Adrenal gland (tissue), 5 donors: ENCODE data around the gene SRGAP1.

Source experiments
- POLR2A ChIP-seq, 2 donors: fragments of 450-650 bp; IDR thresholded peaks; one replicate each; pipeline ENCODE4 v1.6.1; 2017; ENCODE audit warnings: antibody characterized with exemption in 2 of 2, mild to moderate bottlenecking in 2 of 2, moderate library complexity in 1 of 2
- TF ChIP-seq, protein P1 (sequence below), 6 experiments: fragments of 450-650 bp in 4 of 6; fragments of 200-600 bp in 2 of 6; sonication (generic) in 1 of 6; IDR thresholded peaks; 1 replicate in 5 of 6; 2 replicates in 1 of 6; pipeline versions ENCODE4 v1.5.1 to v1.8.0; 2016 to 2021; ENCODE audit warnings: antibody characterized with exemption in 6 of 6, mild to moderate bottlenecking in 2 of 6, moderate library complexity in 1 of 6
- donor health status: DM: no; HTN: no; CAD: no.

DNA sequence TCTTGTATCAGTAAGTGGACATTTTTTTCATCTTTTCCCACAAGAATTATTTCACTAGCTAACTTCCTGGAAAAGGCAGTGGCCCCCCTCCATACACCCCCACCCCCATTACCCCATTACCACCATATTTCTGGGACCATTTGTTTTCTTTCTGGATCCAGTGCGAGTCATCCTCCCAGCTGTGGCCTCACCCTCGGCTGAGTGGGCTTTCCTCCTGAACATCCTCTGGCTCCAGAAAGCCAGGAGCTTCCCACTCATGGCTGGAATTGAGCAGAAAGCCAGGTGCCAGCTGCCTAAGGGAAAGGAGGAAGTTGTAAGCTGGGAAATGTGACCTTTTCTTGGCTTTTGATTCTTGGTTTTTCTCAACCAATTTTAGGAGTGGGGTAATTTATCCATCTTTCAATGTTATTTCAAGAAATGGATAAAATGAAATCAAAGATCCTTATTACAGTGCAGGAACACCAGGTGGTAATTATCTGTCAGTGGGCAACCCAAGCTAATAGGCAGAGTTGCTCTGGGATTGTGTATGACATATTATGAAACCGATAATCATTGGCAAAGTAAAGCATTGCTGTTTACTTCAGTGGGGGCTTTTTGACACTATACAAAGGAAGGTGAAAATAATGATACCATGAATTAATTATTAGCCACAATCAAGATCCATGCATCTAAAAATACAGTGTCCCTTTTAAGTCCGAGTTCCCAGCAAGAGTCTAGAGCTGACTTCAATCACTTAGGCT lies 253.0 kb downstream of the SRGAP1 start:
- TF ChIP-seq, protein P1, sequence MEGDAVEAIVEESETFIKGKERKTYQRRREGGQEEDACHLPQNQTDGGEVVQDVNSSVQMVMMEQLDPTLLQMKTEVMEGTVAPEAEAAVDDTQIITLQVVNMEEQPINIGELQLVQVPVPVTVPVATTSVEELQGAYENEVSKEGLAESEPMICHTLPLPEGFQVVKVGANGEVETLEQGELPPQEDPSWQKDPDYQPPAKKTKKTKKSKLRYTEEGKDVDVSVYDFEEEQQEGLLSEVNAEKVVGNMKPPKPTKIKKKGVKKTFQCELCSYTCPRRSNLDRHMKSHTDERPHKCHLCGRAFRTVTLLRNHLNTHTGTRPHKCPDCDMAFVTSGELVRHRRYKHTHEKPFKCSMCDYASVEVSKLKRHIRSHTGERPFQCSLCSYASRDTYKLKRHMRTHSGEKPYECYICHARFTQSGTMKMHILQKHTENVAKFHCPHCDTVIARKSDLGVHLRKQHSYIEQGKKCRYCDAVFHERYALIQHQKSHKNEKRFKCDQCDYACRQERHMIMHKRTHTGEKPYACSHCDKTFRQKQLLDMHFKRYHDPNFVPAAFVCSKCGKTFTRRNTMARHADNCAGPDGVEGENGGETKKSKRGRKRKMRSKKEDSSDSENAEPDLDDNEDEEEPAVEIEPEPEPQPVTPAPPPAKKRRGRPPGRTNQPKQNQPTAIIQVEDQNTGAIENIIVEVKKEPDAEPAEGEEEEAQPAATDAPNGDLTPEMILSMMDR (IDR thresholded peaks at IDR 0.05) = no peak
- TF ChIP-seq POLR2A (IDR thresholded peaks at IDR 0.05) = no peak
